ENCODE measurements around the gene YEATS4.

- TF ChIP-seq CTCF (IDR thresholded peaks at IDR 0.05) (no peak), POLR2AphosphoS5 (IDR thresholded peaks at IDR 0.05; ENCODE audit: low read depth, low read length) (no peak), REST (IDR thresholded peaks at IDR 0.05; ENCODE audit: insufficient read depth in 1 of 2, low read depth in 2 of 2, low read length in 1 of 2) (no peak), SIN3A (IDR thresholded peaks at IDR 0.05; ENCODE audit: borderline replicate concordance, insufficient read depth, low read depth, low read length) (no peak), TCF7L2 (IDR thresholded peaks at IDR 0.05; ENCODE audit: low read depth, low read length) (no peak)
Observed at GRCh38 chr12:69392179-69392928, 32.8 kb downstream of the YEATS4 start.

All from Panc1 (cell line).